Natural killer cell treated with Interleukin-12 subunit alpha and Interleukin-12 subunit beta and Interleukin-15 and Interleukin-18, amount 100 ng/mL, for 72 hours (primary cell): ENCODE results near the gene RNF146. TPM values are rescaled to one million over a fixed set of nuclear protein-coding genes. Genes with fewer than 3 reads are reported as not detected.
"Not testable (repeated sequence)": the region's sequence is repeated elsewhere in the genome, so short reads cannot be mapped to it uniquely, and the experiment has no call there.

Experiments used
- ATAC-seq, 2 donors: fragments of 150-1000 bp; cut with Tn5 transposase in 1 of 2; sonication (Bioruptor Pico), chemical (Tn5 transposase) in 1 of 2; 2 replicates each; pipeline ENCODE4 v1.10.0; 2021
- DNase-seq: peaks from one replicate; pipeline ENCODE4 v3.0.0; 2022; ENCODE audit warnings: low spot score
- H3K27ac Mint-ChIP-seq, 2 donors: 1 replicate in 1 of 2; 2 replicates in 1 of 2; pipeline ENCODE4 v1.8.0; 2022; ENCODE audit warnings: mixed read lengths in 2 of 2, mild to moderate bottlenecking in 1 of 2, moderate library complexity in 1 of 2
- H3K27me3 Mint-ChIP-seq, 2 donors: 1 replicate in 1 of 2; 2 replicates in 1 of 2; pipeline ENCODE4 v1.8.0; 2022; ENCODE audit warnings: mixed read lengths in 2 of 2
- H3K36me3 Mint-ChIP-seq: one replicate; pipeline ENCODE4 v1.8.0; 2022; ENCODE audit warnings: mixed read lengths
- H3K4me1 Mint-ChIP-seq, 2 donors: 1 replicate in 1 of 2; 2 replicates in 1 of 2; pipeline ENCODE4 v1.8.0; 2022; ENCODE audit warnings: low read depth in 2 of 2, mixed read lengths in 2 of 2, mild to moderate bottlenecking in 1 of 2
- H3K4me3 Mint-ChIP-seq: one replicate; pipeline ENCODE4 v1.8.0; 2022; ENCODE audit warnings: mixed read lengths
- H3K9me3 Mint-ChIP-seq: 2 replicates; pipeline ENCODE4 v1.8.0; 2022; ENCODE audit warnings: mixed read lengths
- total RNA-seq, 2 donors: library from RNA; stranded (reverse); gene quantifications; one replicate each; pipeline ENCODE4 v1.2.3, GENCODE V29; 2022

The RNF146 gene
- total RNA-seq, 2 donors from 2014 or later, result 21.6 to 29.4 TPM

DNA sequence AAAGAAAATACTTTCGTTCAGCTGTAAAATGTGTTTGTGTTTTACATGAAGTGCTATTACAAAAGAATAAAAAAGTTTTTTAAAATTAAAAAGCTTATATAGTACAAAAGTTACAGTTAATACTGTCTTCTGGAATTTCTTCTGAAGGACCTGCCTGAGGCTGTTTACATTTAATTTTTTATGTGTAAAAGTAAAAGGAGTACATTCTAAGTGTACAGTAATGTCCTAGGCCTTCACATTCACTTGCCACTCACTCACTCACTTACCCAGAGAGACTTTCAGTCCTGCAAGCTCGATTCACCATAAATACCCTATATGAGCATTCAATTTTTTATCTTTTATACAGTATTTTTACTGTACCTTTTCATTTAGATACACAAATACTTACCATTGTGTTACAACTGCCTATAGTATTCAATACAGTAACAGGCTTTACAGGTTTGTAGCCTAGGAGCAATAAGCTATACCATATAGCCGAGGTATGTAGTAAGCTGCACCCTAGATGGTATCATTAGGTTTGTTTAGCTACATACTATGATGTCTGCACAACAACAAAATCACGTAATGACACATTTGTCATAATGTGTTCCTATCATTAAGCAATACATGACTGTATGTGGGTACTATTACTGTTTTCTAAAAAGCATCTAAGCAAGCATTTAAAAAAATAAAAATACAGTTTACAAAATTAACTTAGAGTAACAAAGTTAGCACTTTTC, 33.0 kb downstream of the RNF146 start:
- ATAC-seq (no peak), DNase-seq (no peak)
- Mint-ChIP-seq H3K36me3 (peaks cover under 1% of the 10 kb centered on the region), H3K27me3 (no peaks in the 10 kb centered on the region), H3K4me3 (no peak overlapping the region), H3K4me1 (peaks cover 4 to 6% of the 10 kb centered on the region in 2 donors), H3K27ac (no peak overlapping the region), H3K9me3 (no peaks in the 10 kb centered on the region)

DNA sequence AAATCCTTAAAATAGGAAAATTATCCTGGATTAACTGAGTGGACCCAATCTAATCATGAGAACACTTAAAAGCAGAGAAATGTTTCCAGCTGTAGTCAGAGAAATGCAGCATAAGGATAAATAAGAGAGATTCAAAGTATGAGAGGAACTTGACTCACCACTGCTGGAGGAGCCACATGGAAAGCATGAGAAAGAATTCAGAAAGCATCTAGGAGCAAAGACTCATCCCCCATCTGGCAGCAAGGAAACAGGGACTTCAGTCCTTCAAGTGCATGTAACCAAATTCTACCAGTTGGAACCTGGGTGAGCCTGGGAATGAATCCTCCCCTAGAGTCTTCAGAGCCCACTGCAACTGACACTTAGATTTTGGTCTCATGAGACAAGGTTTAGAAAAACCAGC, 33.7 kb downstream of the RNF146 start:
- no peak overlapping the region for H3K4me3 Mint-ChIP-seq
- no peaks in the 10 kb centered on the region for H3K9me3 Mint-ChIP-seq
- H3K27ac Mint-ChIP-seq, result no peak overlapping the region
- H3K4me1 Mint-ChIP-seq, result peaks cover 7 to 9% of the 10 kb centered on the region in 2 donors
- no peak for DNase-seq
- peaks cover 1% of the 10 kb centered on the region for H3K36me3 Mint-ChIP-seq
- ATAC-seq, result no peak
- H3K27me3 Mint-ChIP-seq, result no peaks in the 10 kb centered on the region

GRCh38 chr6:127301199-127301700, 34.6 kb downstream of the RNF146 start:
- no peaks in the 10 kb centered on the region for H3K9me3 Mint-ChIP-seq
- H3K4me1 Mint-ChIP-seq, result peaks cover 7 to 13% of the 10 kb centered on the region in 2 donors
- DNase-seq, result no peak
- H3K27me3 Mint-ChIP-seq, result no peaks in the 10 kb centered on the region
- H3K4me3 Mint-ChIP-seq, result no peak overlapping the region
- ATAC-seq, result no peak
- no peak overlapping the region for H3K27ac Mint-ChIP-seq
- H3K36me3 Mint-ChIP-seq, result peaks cover 7% of the 10 kb centered on the region

- no peak overlapping the region for H3K27ac Mint-ChIP-seq
- ATAC-seq (no peak), DNase-seq (no peak)
- H3K36me3 Mint-ChIP-seq, result peaks cover 21% of the 10 kb centered on the region
- H3K4me1 Mint-ChIP-seq, result peaks cover 16 to 18% of the 10 kb centered on the region in 2 donors
- H3K27me3 Mint-ChIP-seq, result no peaks in the 10 kb centered on the region
- no peak overlapping the region for H3K4me3 Mint-ChIP-seq
- no peaks in the 10 kb centered on the region for H3K9me3 Mint-ChIP-seq
Measured at GRCh38 chr6:127302728-127303660, 36.3 kb downstream of the RNF146 start.

- H3K4me1 Mint-ChIP-seq, result peaks cover 22 to 23% of the 10 kb centered on the region in 2 donors
- peak in 1 of 2 donors; percentile 36 for ATAC-seq
- H3K27ac Mint-ChIP-seq, result no peak overlapping the region
- H3K4me3 Mint-ChIP-seq, result no peak overlapping the region
- peaks cover 3% of the 10 kb centered on the region for H3K9me3 Mint-ChIP-seq
- H3K27me3 Mint-ChIP-seq, result no peaks in the 10 kb centered on the region
- DNase-seq, result no peak
- H3K36me3 Mint-ChIP-seq, result peaks cover 30% of the 10 kb centered on the region
Measured at GRCh38 chr6:127303917-127304316, 37.3 kb downstream of the RNF146 start.

DNA sequence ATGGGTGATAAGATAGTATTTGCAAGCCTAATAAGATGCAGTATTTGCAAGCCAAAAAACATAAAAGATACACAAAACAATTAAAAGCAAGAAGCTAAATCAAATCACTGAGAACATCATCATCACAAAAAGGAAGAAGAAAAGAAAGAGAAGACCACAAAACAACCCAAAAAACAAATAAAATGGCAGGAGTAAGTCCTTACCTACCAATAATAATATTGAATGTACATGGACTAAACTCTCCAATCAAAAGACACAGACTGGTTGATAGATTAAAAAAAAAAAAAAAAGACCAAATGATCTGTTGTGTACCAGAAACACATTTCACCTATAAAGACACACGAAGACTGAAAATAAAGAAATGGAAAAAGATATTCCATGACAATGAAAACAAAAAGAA, 39.1 kb downstream of the RNF146 start:
- ATAC-seq (no peak), DNase-seq (no peak)
- peaks cover 3% of the 10 kb centered on the region for H3K9me3 Mint-ChIP-seq
- no peaks in the 10 kb centered on the region for H3K27me3 Mint-ChIP-seq
- peaks cover 42% of the 10 kb centered on the region for H3K36me3 Mint-ChIP-seq
- peaks cover 31 to 32% of the 10 kb centered on the region in 2 donors for H3K4me1 Mint-ChIP-seq
- no peak overlapping the region for H3K27ac Mint-ChIP-seq
- no peak overlapping the region for H3K4me3 Mint-ChIP-seq

GRCh38 chr6:127317388-127318128, 50.9 kb downstream of the RNF146 start:
- no peak for ATAC-seq
- Mint-ChIP-seq H3K36me3 (peaks cover 2% of the 10 kb centered on the region), H3K4me3 (no peak overlapping the region), H3K4me1 (peaks cover 1 to 6% of the 10 kb centered on the region in 2 donors), H3K27me3 (no peaks in the 10 kb centered on the region), H3K27ac (no peak overlapping the region), H3K9me3 (no peaks in the 10 kb centered on the region)
- no peak for DNase-seq

DNA sequence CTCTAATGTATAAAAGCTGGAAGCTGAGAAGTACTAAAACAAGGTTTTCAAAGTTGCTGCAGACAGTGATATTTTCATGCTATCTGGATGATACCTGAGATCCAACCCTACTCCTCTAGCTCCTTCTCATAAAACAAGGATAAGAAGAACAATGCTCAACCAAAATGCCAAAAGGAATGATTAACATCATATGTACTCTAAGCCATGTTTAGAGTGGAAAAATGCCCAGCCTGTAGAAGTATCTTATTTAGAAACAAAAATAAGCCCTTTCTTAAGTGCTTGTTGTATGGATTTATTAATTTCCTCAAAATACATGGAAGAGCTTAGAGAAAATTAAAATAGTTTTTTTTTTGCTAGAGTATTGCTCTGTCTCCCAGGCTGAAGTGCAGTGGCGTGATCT, 53.0 kb downstream of the RNF146 start:
- Mint-ChIP-seq H3K27ac (no peak overlapping the region), H3K4me1 (peaks cover 0 to 8% of the 10 kb centered on the region in 2 donors), H3K9me3 (no peaks in the 10 kb centered on the region), H3K4me3 (no peak overlapping the region), H3K36me3 (no peaks in the 10 kb centered on the region), H3K27me3 (no peaks in the 10 kb centered on the region)
- no peak for DNase-seq
- no peak for ATAC-seq

DNA sequence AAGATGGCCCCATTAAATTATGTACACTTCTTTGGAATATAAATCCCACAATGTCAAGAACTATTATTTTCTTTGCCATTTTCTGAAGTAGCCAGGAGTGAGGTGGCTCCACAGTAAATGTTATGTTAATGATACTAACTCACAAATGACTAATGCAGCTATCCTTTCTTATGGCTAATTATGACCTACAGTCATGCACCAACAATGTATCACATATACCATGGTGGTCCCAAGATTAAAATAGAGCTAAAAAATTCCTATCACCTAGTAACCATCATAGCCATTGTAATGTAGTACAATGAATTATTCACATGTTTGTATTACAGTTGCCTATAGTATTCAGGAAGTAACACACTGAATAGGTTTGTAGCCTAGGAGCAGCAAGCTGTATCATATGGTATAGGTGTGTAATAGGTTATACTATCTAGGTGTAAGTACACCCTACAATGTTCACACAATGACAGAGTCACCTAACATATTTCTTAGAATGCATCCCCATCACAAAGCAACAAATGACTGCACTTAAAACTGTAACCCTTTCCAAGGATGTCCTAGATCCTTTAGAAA, 61.5 kb downstream of the RNF146 start:
- H3K36me3 Mint-ChIP-seq, result peaks cover 17% of the 10 kb centered on the region
- ATAC-seq (no peak), DNase-seq (no peak)
- no peaks in the 10 kb centered on the region for H3K27me3 Mint-ChIP-seq
- H3K27ac Mint-ChIP-seq, result no peak overlapping the region
- H3K9me3 Mint-ChIP-seq, result no peaks in the 10 kb centered on the region
- H3K4me1 Mint-ChIP-seq, result peaks cover 0 to 8% of the 10 kb centered on the region in 2 donors
- H3K4me3 Mint-ChIP-seq, result no peak overlapping the region

DNA sequence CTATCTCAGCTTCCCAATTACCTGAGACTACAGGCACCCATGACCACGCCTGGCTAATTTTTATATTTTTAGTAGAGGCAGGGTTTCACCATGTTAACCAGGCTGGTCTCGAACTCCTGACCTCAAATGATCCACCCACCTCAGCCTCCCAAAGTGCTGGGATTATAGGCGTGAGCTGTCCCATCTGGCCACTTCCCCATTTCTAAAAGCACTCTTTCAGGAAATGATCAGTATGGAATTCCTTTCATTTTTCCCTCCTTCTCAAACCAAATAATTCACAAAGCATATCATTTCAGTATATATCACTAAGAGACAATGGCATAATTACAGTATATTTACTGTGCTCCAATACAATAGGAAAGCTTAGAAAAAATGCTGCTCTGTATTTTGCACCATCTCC, 64.6 kb downstream of the RNF146 start:
- not testable (repeated sequence) for H3K9me3 Mint-ChIP-seq, H3K27me3 Mint-ChIP-seq, H3K27ac Mint-ChIP-seq, H3K4me3 Mint-ChIP-seq, ATAC-seq, DNase-seq, H3K36me3 Mint-ChIP-seq
- peaks cover 12 to 15% of the 10 kb centered on the region in 2 donors for H3K4me1 Mint-ChIP-seq

DNA sequence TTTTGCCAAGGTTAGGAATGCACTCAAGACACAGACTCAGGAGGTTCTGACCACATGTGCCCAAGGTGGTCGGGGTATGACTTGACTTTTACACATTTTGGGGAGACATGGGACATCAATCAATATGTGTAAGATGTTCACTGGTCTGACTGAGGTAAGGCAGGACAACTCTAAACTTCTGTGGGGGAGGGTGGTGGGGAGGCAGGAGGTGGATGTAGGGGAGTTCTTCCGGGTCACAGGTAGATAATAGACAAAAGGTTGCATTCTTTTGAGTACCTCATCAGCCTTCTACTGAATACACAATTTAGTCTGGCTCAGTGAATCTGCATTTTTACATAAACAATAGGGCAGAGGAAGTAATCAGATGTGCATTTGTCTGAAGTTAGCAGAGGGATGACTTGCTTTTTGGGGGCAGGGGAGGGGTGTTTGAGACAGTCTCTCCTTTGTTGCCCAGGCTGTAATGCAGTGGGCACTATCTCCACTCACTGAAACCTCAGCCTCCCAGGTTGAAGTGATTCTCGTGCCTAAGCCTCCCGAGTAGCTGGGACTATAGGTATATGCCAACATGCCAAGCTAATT, 65.8 kb downstream of the RNF146 start:
- DNase-seq (no peak), ATAC-seq (peak in 1 of 2 donors; percentile 36)
- Mint-ChIP-seq H3K27me3 (no peaks in the 10 kb centered on the region), H3K27ac (no peak overlapping the region), H3K4me3 (no peak overlapping the region), H3K4me1 (peaks cover 18 to 22% of the 10 kb centered on the region in 2 donors), H3K9me3 (no peaks in the 10 kb centered on the region), H3K36me3 (no peaks in the 10 kb centered on the region)
